Inferior parietal cortex (tissue), 1 donor: Measurements from ENCODE around the gene ZNF3.
"Not testable (repeated sequence)": the region's sequence is repeated elsewhere in the genome, so short reads cannot be mapped to it uniquely, and the experiment has no call there.

Source experiments
- DNase-seq: peaks from one replicate; pipeline ENCODE4 v3.0.0-alpha.2; 2016; ENCODE audit errors: extremely low spot score

Gene ZNF3

GRCh38 chr7:100081535-100082102, at the start of gene ZNF3:
TSS of gene ZNF3 (minus strand) at chr7:100081723. CDS start at chr7:100077357, 4,366 bp downstream.
- peak; percentile 99 for DNase-seq

- DNase-seq, result peak; percentile 77
Observed at GRCh38 chr7:100130608-100131453, 49.3 kb upstream of the ZNF3 start.

- not testable (repeated sequence) for DNase-seq
Observed at GRCh38 chr7:100130220-100130607, 48.7 kb upstream of the ZNF3 start.

GRCh38 chr7:100128637-100128963, 47.1 kb upstream of the ZNF3 start:
- no peak for DNase-seq

GRCh38 chr7:100127866-100128636, 46.5 kb upstream of the ZNF3 start:
- no peak for DNase-seq

GRCh38 chr7:100126931-100127865, 45.7 kb upstream of the ZNF3 start, which contains the start of gene MBLAC1:
TSS of gene MBLAC1 (plus strand) at chr7:100126967. CDS start at chr7:100127396, 429 bp downstream.
- peak; percentile 94 for DNase-seq

- DNase-seq, result no peak
Observed at GRCh38 chr7:100126239-100126930, 44.9 kb upstream of the ZNF3 start.

GRCh38 chr7:100124301-100125230, 43.0 kb upstream of the ZNF3 start:
- no peak for DNase-seq

GRCh38 chr7:100122568-100122967, 41.0 kb upstream of the ZNF3 start:
- no peak for DNase-seq

GRCh38 chr7:100122067-100122466, 40.5 kb upstream of the ZNF3 start:
- no peak for DNase-seq

GRCh38 chr7:100120733-100121036, 39.2 kb upstream of the ZNF3 start:
- DNase-seq, result no peak

- DNase-seq, result peak; percentile 74
Observed at GRCh38 chr7:100119970-100120732, 38.6 kb upstream of the ZNF3 start.

- DNase-seq, result peak; percentile 97
Observed at GRCh38 chr7:100119072-100119969, 37.8 kb upstream of the ZNF3 start, which contains the start of the genes CNPY4 and TAF6. TSS of gene CNPY4 (plus strand) at chr7:100119634. CDS start at chr7:100119745, 111 bp downstream. TSS of gene TAF6 (minus strand) at chr7:100119358. CDS start at chr7:100114209, 5,149 bp downstream.

GRCh38 chr7:100118388-100119071, 37.0 kb upstream of the ZNF3 start:
- DNase-seq, result no peak

GRCh38 chr7:100115026-100115425, 33.5 kb upstream of the ZNF3 start:
- no peak for DNase-seq

- no peak for DNase-seq
Observed at GRCh38 chr7:100111914-100112313, 30.4 kb upstream of the ZNF3 start.

GRCh38 chr7:100111156-100111555, 29.6 kb upstream of the ZNF3 start:
- DNase-seq, result no peak
